MV-4-11 (cell line): Measurements from ENCODE around the gene MAP1LC3B2.

ENCODE experiments used
- DNase-seq: peaks from one replicate; lab custom pipeline; 2025; lab: John Stamatoyannopoulos, UW

MAP1LC3B2 gene

GRCh38 chr12:116615141-116615861 is 56.1 kb downstream of the MAP1LC3B2 start:
- no peak for DNase-seq

GRCh38 chr12:116616536-116617248 is 57.5 kb downstream of the MAP1LC3B2 start:
- DNase-seq, result no peak

- DNase-seq, result no peak
Observed at GRCh38 chr12:116619246-116619645, 60.1 kb downstream of the MAP1LC3B2 start.

GRCh38 chr12:116620124-116620491 is 60.9 kb downstream of the MAP1LC3B2 start:
- DNase-seq, result no peak

GRCh38 chr12:116620492-116621191 is 61.5 kb downstream of the MAP1LC3B2 start:
- no peak for DNase-seq

- DNase-seq, result no peak
Observed at GRCh38 chr12:116621194-116621593, 62.0 kb downstream of the MAP1LC3B2 start.

GRCh38 chr12:116624516-116624915 is 65.3 kb downstream of the MAP1LC3B2 start:
- DNase-seq, result no peak

- DNase-seq, result no peak
Observed at GRCh38 chr12:116626153-116626552, 67.0 kb downstream of the MAP1LC3B2 start.
